HEK293T (cell line): Measurements from ENCODE around the gene USP19.

Experiments
- CTCF ChIA-PET: fragments of 350-600 bp; formaldehyde crosslinking; extraction: SDS; loops from one replicate; lab custom pipeline; 2021; ENCODE audit warnings: antibody characterized with exemption, inconsistent platforms; lab: Yijun Ruan, JAX
- POLR2A ChIA-PET: fragments of 350-600 bp; formaldehyde crosslinking; extraction: SDS; loops from one replicate; lab custom pipeline; 2020; ENCODE audit warnings: antibody characterized with exemption, inconsistent platforms; lab: Yijun Ruan, JAX
- DNase-seq: peaks from one replicate; pipeline ENCODE4 v3.0.0; 2012; ENCODE audit warnings: mixed read lengths; ENCODE audit errors: extremely low spot score
- ARNT ChIP-seq: fragments of 450-650 bp; IDR thresholded peaks from 2 replicates; pipeline ENCODE4 v1.6.1; 2017; ENCODE audit warnings: mild to moderate bottlenecking
- BHLHE40 ChIP-seq: fragments of 450-650 bp; IDR thresholded peaks from 2 replicates; pipeline ENCODE4 v1.6.1; 2016; ENCODE audit warnings: mild to moderate bottlenecking, moderate library complexity, borderline replicate concordance
- CTBP1 ChIP-seq: fragments of 450-650 bp; IDR thresholded peaks from 2 replicates; pipeline ENCODE4 v1.6.1; 2016; ENCODE audit warnings: borderline replicate concordance
- ELF4 ChIP-seq: fragments of 450-650 bp; IDR thresholded peaks from 2 replicates; pipeline ENCODE4 v1.6.1; 2017; ENCODE audit warnings: antibody characterized with exemption
- FOXA1 ChIP-seq: fragments of 450-650 bp; IDR thresholded peaks from 2 replicates; pipeline ENCODE4 v1.6.1; 2016; ENCODE audit warnings: mild to moderate bottlenecking
- FOXK2 ChIP-seq: fragments of 450-650 bp; IDR thresholded peaks from 2 replicates; pipeline ENCODE4 v1.6.1; 2016; ENCODE audit warnings: mild to moderate bottlenecking
- FOXM1 ChIP-seq: fragments of 450-650 bp; IDR thresholded peaks from 2 replicates; pipeline ENCODE4 v1.6.1; 2017; ENCODE audit warnings: mild to moderate bottlenecking, borderline replicate concordance
- HDGF ChIP-seq: fragments of 450-650 bp; IDR thresholded peaks from 2 replicates; pipeline ENCODE4 v1.6.1; 2017; ENCODE audit warnings: antibody characterized with exemption, borderline replicate concordance
- L3MBTL2 ChIP-seq: fragments of 450-650 bp; conservative IDR thresholded peaks from 2 replicates; pipeline ENCODE4 v1.6.1; 2016; ENCODE audit warnings: mild to moderate bottlenecking
- LEF1 ChIP-seq: fragments of 450-650 bp; IDR thresholded peaks from 2 replicates; pipeline ENCODE4 v1.6.1; 2017; ENCODE audit warnings: mild to moderate bottlenecking, borderline replicate concordance
- NFRKB ChIP-seq: fragments of 450-650 bp; IDR thresholded peaks from 2 replicates; pipeline ENCODE4 v1.6.1; 2016; ENCODE audit warnings: mild to moderate bottlenecking, moderate library complexity
- SP1 ChIP-seq: fragments of 450-650 bp; IDR thresholded peaks from 2 replicates; pipeline ENCODE4 v1.6.1; 2017
- SUZ12 ChIP-seq: fragments of 450-650 bp; IDR thresholded peaks from 2 replicates; pipeline ENCODE4 v1.6.1; 2016; ENCODE audit warnings: mild to moderate bottlenecking
- TARDBP ChIP-seq: fragments of 450-650 bp; IDR thresholded peaks from 2 replicates; pipeline ENCODE4 v1.6.1; 2016
- ZNF384 ChIP-seq: fragments of 450-650 bp; IDR thresholded peaks from 2 replicates; pipeline ENCODE4 v1.6.1; 2016
- TF ChIP-seq, protein P1 (sequence below): fragments of 450-650 bp; IDR thresholded peaks from 2 replicates; pipeline ENCODE4 v1.6.1; 2016

Gene USP19

DNA sequence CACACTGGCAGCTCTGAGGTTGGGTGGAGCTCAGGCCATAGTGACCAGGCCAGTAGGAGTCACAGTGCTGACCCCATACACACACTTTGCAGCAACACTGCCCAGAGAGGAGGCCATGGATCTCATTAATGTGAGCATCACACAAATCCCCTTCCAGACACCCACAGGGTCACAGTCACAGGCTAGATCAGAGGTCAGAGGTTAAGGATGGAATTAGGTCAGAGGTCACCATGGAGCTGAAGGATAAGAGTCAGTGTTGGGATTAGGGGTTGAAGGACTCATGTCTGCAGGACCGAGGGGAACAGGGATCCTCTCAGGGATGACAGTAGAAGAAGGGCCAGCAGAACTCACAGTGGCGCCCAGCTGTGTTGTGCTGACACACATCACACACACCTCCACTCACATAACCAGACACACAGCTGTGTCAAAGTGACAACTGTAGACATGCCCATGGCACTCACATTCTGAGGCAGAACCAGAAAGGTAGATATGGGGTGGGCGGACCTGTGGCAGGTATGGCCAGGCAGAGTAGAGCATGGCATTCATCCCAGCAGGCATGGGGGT lies 32.8 kb upstream of the USP19 start:
- POLR2A ChIA-PET, result interaction anchor here (1.1 to 1.3 kb wide), 2 partner anchors 20 to 33 kb away, joined by 3 read pairs; partner anchors contain the start of gene USP19
- CTCF ChIA-PET, result interaction anchor here (1.0 kb wide), 1 partner anchor 18 kb away, joined by 3 read pairs; the partner anchor contains the start of gene KLHDC8B

GRCh38 chr3:49151610-49152009 lies 31.0 kb upstream of the USP19 start:
- ChIA-PET POLR2A (no interaction called here), CTCF (no interaction called here)
- DNase-seq, result no peak
- TF ChIP-seq BHLHE40 (no peak), FOXA1 (no peak), FOXM1 (no peak), TARDBP (no peak), L3MBTL2 (no peak), HDGF (no peak), ELF4 (no peak), CTBP1 (no peak), FOXK2 (no peak), SP1 (no peak)

More for the DNA sequence above, 32.8 kb upstream of the USP19 start:
- DNase-seq, result no peak
- TF ChIP-seq, protein P1, sequence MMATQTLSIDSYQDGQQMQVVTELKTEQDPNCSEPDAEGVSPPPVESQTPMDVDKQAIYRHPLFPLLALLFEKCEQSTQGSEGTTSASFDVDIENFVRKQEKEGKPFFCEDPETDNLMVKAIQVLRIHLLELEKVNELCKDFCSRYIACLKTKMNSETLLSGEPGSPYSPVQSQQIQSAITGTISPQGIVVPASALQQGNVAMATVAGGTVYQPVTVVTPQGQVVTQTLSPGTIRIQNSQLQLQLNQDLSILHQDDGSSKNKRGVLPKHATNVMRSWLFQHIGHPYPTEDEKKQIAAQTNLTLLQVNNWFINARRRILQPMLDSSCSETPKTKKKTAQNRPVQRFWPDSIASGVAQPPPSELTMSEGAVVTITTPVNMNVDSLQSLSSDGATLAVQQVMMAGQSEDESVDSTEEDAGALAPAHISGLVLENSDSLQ, result no peak
- TF ChIP-seq FOXM1, result no peak
- TF ChIP-seq TARDBP, result no peak
- TF ChIP-seq LEF1, result no peak
- TF ChIP-seq ZNF384, result no peak
- TF ChIP-seq SUZ12, result no peak
- no peak for TF ChIP-seq NFRKB
- TF ChIP-seq SP1, result no peak

DNA sequence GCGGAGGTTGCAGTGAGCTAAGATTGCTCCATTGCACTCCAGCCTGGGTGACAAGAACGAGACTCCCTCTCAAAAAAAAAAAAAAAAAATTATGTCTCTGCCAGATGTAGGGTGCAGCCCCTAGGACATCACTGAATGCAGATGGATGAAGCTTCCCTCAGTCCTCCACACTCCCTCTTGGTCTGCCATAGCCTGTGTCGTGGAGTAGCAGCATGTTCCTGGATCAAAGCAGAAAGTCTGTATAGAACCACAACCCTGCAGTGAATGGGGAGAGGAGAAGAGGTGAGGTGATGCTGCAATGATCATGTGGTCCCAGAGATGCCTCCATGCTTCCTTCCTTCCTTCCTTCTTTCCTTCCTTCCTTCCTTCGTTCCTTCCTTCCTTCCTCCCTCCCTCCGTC lies 27.5 kb upstream of the USP19 start:
- TF ChIP-seq SUZ12 (no peak), LEF1 (no peak), FOXM1 (no peak)
- ChIA-PET POLR2A (interaction anchor here (1.0 kb wide), 1 partner anchor 14 kb away, joined by 3 read pairs; no protein-coding TSS in a partner anchor), CTCF (interaction anchor here (0.6 kb wide), 1 partner anchor 56 kb away, joined by 5 read pairs; no protein-coding TSS in a partner anchor)
- no peak for DNase-seq

DNA sequence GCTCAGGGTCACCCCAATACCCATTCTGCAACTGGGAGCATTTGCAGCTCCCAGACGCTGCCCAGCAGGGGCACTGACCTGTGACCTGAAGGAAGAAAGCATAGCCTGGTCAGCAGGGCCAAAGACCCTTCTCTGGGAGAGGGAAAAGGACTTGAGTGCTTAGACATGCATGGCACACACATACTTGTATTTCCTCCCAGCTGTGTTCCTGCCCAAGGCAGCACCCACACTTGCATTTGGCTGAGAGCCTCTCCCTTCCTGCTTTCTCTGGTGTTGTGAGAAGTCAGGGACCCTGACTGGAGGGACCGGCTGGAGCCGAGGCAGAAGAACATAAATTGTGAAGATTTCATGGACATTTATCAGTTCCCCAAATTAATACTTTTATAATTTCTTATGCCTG lies 19.5 kb upstream of the USP19 start:
- no peak for DNase-seq
- no peak for TF ChIP-seq FOXA1
- no peak for TF ChIP-seq TARDBP
- no peak for TF ChIP-seq CTBP1
- TF ChIP-seq FOXK2, result no peak
- TF ChIP-seq LEF1, result no peak
- ChIA-PET POLR2A (no interaction called here), CTCF (no interaction called here)

- CTCF ChIA-PET, result no interaction called here
- POLR2A ChIA-PET, result interaction anchor here (0.6 to 1.0 kb wide), 2 partner anchors 15 to 128 kb away, joined by 3 to 4 read pairs; partner anchors contain the start of genes USP19 and WDR6
- TF ChIP-seq FOXM1 (no peak), NFRKB (no peak), HDGF (no peak), BHLHE40 (no peak), SP1 (no peak)
- TF ChIP-seq, protein P1, result no peak
- no peak for DNase-seq
These were observed 14.9 kb upstream of the USP19 start for GRCh38 chr3:49135499-49135898.

GRCh38 chr3:49134471-49135265 lies 14.0 kb upstream of the USP19 start:
- ChIA-PET CTCF (no interaction called here), POLR2A (interaction anchor here (1.6 to 5.2 kb wide), 2 partner anchors 14 to 113 kb away, joined by 4 to 66 read pairs; partner anchors contain the start of genes NDUFAF3 and USP19)
- TF ChIP-seq SUZ12 (no peak), FOXM1 (no peak), ARNT (no peak), FOXK2 (no peak), L3MBTL2 (no peak), ELF4 (no peak), FOXA1 (no peak), NFRKB (no peak), ZNF384 (no peak), CTBP1 (no peak), BHLHE40 (no peak), LEF1 (no peak), SP1 (no peak), HDGF (no peak)
- TF ChIP-seq, protein P1, result no peak
- no peak for DNase-seq
